GM12878 (cell line): Measurements from ENCODE around the gene LCAT.

Experiments used
- ATF7 ChIP-seq: fragments of 450-650 bp; IDR thresholded peaks from 2 replicates; pipeline ENCODE4 v1.6.1; 2016; ENCODE audit warnings: low read depth, mild to moderate bottlenecking
- CTCF ChIP-seq, 3 experiments: IDR thresholded peaks in 2 of 3; conservative IDR thresholded peaks in 1 of 3; 2 replicates each; pipeline ENCODE4 v1.5.1; 2011; ENCODE audit warnings: low read depth in 3 of 3, low read length in 3 of 3, mild to moderate bottlenecking in 3 of 3, control low read depth in 2 of 3, moderate library complexity in 2 of 3, inconsistent platforms in 1 of 3, mixed read lengths in 1 of 3; ENCODE audit not compliant: control insufficient read depth in 2 of 3, insufficient read depth in 1 of 3; ENCODE audit errors: extremely low read depth in 1 of 3
- FOS ChIP-seq: IDR thresholded peaks from 3 replicates; pipeline ENCODE4 v1.6.1; 2011; ENCODE audit warnings: borderline replicate concordance; ENCODE audit not compliant: insufficient read length; ENCODE audit errors: extremely low read depth
- MLLT1 ChIP-seq: fragments of 450-650 bp; IDR thresholded peaks from 2 replicates; pipeline ENCODE4 v1.6.1; 2016; ENCODE audit warnings: mild to moderate bottlenecking
- MTA3 ChIP-seq: IDR thresholded peaks from 2 replicates; pipeline ENCODE4 v1.6.1; 2012; ENCODE audit warnings: low read length, inconsistent platforms, borderline replicate concordance
- SRF ChIP-seq, 2 experiments: IDR thresholded peaks; 2 replicates each; pipeline ENCODE4 v1.6.1; 2011; ENCODE audit warnings: low read depth in 2 of 2, low read length in 2 of 2, mild to moderate bottlenecking in 1 of 2, moderate library complexity in 1 of 2
- ZBED1 ChIP-seq: IDR thresholded peaks from 2 replicates; pipeline ENCODE4 v1.6.1; 2016; ENCODE audit warnings: borderline replicate concordance

- no peak for TF ChIP-seq FOS
- TF ChIP-seq SRF (IDR thresholded peaks at IDR 0.05; ENCODE audit: low read depth in 2 of 2, low read length in 2 of 2), result no peak
- no peak for TF ChIP-seq ZBED1
- no peak for TF ChIP-seq ATF7
- TF ChIP-seq MTA3, result no peak
- no peak for TF ChIP-seq CTCF (IDR thresholded peaks at IDR 0.05 in 2 of 3, conservative IDR thresholded peaks at IDR 0.05 in 1 of 3; ENCODE audit: control insufficient read depth in 2 of 3, extremely low read depth in 1 of 3, insufficient read depth in 1 of 3, low read depth in 3 of 3, low read length in 3 of 3)
- no peak for TF ChIP-seq MLLT1
These were observed 2.3 kb downstream of the LCAT start for GRCh38 chr16:67941469-67942199.
